Gastrocnemius medialis (tissue), 4 donors: ENCODE measurements around the gene TRMT112.

Source experiments
- CTCF ChIP-seq, 5 experiments: fragments of 450-650 bp in 3 of 5; fragments of 200-600 bp in 2 of 5; sonication (generic) in 2 of 5; IDR thresholded peaks in 4 of 5; conservative IDR thresholded peaks in 1 of 5; 1 replicate in 4 of 5; 2 replicates in 1 of 5; pipeline ENCODE4 v1.5.1; 2016 to 2019; ENCODE audit warnings: antibody characterized with exemption in 5 of 5, mild to moderate bottlenecking in 3 of 5, moderate library complexity in 3 of 5
- POLR2A ChIP-seq, 2 donors: fragments of 450-650 bp; IDR thresholded peaks; one replicate each; pipeline ENCODE4 v1.6.1; 2017; ENCODE audit warnings: antibody characterized with exemption in 2 of 2, mild to moderate bottlenecking in 2 of 2, moderate library complexity in 2 of 2

DNA sequence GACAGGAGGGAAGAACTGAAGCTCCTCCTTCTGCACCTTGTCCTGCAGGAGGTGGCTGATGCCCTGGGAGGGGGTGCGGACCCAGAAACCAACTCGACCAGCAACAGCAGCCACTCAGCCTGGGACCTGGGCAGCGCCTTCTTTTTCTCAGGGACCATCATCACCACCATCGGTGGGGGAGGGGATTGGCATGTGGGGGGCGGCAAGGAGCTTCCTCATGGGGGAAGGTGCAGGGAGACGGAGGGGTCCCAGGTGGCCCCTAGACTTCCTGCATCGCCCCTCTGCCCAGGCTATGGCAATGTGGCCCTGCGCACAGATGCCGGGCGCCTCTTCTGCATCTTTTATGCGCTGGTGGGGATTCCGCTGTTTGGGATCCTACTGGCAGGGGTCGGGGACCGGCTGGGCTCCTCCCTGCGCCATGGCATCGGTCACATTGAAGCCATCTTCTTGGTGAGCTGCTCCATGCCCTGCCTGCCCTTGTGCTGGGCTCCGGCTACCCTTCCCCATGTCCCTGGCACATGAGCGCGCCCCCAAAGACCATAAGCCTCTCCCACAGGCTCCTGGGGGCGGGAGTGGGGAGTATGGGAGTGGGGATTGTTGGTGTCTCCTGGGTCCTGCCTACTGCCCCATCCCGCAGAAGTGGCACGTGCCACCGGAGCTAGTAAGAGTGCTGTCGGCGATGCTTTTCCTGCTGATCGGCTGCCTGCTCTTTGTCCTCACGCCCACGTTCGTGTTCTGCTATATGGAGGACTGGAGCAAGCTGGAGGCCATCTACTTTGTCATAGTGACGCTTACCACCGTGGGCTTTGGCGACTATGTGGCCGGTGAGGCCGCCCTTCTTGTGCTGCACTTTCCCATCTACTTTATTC lies 20.3 kb downstream of the TRMT112 start:
- no peak for TF ChIP-seq CTCF (IDR thresholded peaks at IDR 0.05 in 4 of 5, conservative IDR thresholded peaks at IDR 0.05 in 1 of 5)
- no peak for TF ChIP-seq POLR2A (IDR thresholded peaks at IDR 0.05)
